Progenitor cell of endocrine pancreas (in vitro differentiated cells): ENCODE measurements around the gene ACTA1. TPM values are rescaled to one million over a fixed set of nuclear protein-coding genes. Genes with fewer than 3 reads are reported as not detected.
"Not testable (repeated sequence)": the region's sequence is repeated elsewhere in the genome, so short reads cannot be mapped to it uniquely, and the experiment has no call there.

Source experiments
- DNase-seq: peaks from one replicate; pipeline ENCODE4 v3.0.0; 2021; ENCODE audit warnings: low spot score; ENCODE audit not compliant: unreplicated experiment
- H3K27ac Mint-ChIP-seq: 2 replicates; pipeline ENCODE4 v1.8.0; 2021; ENCODE audit warnings: mild to moderate bottlenecking, moderate library complexity, mixed read lengths
- H3K27me3 Mint-ChIP-seq: 2 replicates; pipeline ENCODE4 v1.8.0; 2021; ENCODE audit warnings: mixed read lengths
- H3K36me3 Mint-ChIP-seq: 2 replicates; pipeline ENCODE4 v1.8.0; 2022; ENCODE audit warnings: mixed read lengths; ENCODE audit not compliant: insufficient read depth
- H3K4me1 Mint-ChIP-seq: 2 replicates; pipeline ENCODE4 v1.8.0; 2021; ENCODE audit warnings: low read depth, mixed read lengths
- H3K4me3 Mint-ChIP-seq: 2 replicates; pipeline ENCODE4 v1.8.0; 2021; ENCODE audit warnings: low read depth, mild to moderate bottlenecking, moderate library complexity, mixed read lengths
- H3K9me3 Mint-ChIP-seq: 2 replicates; pipeline ENCODE4 v1.8.0; 2021; ENCODE audit warnings: low read depth, mixed read lengths
- total RNA-seq: library from RNA; stranded (reverse); gene quantifications from 2 replicates; pipeline ENCODE4 v1.2.1, GENCODE V29; 2021
- TF ChIP-seq, protein P1 (sequence below): fragments of 200-600 bp; sonication (generic); IDR thresholded peaks from one replicate; pipeline ENCODE4 v1.5.0; 2021; ENCODE audit warnings: antibody characterized with exemption, mild to moderate bottlenecking; ENCODE audit not compliant: unreplicated experiment

ACTA1 gene
- total RNA-seq, 1 donor from 2014 or later: 1.8 TPM

DNA sequence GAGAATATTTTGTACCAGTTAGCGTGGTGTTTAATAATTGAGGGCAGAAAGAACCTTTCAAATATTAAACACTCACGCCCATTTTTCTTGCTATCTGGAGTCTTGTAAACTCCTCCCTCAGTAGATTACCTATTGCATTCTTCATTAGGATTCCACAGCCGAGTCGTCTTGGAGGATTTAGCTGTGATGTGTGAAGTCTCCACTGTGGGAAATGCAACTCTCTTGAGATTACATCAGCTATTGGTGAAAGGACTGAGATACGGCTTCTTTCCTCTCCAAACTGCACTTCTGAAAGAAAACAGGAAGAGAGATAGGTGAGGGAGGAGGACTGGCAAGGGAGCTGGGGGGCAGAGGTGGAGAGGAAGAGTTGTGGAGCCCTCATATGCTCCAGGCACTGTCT is 36.1 kb downstream of the ACTA1 start:
- H3K4me3 Mint-ChIP-seq: no peak overlapping the region
- no peak for DNase-seq
- H3K27ac Mint-ChIP-seq: no peak overlapping the region
- no peaks in the 10 kb centered on the region for H3K9me3 Mint-ChIP-seq
- no peaks in the 10 kb centered on the region for H3K36me3 Mint-ChIP-seq
- H3K4me1 Mint-ChIP-seq: no peaks in the 10 kb centered on the region
- H3K27me3 Mint-ChIP-seq: peaks cover 10% of the 10 kb centered on the region
- TF ChIP-seq, protein P1, sequence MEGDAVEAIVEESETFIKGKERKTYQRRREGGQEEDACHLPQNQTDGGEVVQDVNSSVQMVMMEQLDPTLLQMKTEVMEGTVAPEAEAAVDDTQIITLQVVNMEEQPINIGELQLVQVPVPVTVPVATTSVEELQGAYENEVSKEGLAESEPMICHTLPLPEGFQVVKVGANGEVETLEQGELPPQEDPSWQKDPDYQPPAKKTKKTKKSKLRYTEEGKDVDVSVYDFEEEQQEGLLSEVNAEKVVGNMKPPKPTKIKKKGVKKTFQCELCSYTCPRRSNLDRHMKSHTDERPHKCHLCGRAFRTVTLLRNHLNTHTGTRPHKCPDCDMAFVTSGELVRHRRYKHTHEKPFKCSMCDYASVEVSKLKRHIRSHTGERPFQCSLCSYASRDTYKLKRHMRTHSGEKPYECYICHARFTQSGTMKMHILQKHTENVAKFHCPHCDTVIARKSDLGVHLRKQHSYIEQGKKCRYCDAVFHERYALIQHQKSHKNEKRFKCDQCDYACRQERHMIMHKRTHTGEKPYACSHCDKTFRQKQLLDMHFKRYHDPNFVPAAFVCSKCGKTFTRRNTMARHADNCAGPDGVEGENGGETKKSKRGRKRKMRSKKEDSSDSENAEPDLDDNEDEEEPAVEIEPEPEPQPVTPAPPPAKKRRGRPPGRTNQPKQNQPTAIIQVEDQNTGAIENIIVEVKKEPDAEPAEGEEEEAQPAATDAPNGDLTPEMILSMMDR: no peak

DNA sequence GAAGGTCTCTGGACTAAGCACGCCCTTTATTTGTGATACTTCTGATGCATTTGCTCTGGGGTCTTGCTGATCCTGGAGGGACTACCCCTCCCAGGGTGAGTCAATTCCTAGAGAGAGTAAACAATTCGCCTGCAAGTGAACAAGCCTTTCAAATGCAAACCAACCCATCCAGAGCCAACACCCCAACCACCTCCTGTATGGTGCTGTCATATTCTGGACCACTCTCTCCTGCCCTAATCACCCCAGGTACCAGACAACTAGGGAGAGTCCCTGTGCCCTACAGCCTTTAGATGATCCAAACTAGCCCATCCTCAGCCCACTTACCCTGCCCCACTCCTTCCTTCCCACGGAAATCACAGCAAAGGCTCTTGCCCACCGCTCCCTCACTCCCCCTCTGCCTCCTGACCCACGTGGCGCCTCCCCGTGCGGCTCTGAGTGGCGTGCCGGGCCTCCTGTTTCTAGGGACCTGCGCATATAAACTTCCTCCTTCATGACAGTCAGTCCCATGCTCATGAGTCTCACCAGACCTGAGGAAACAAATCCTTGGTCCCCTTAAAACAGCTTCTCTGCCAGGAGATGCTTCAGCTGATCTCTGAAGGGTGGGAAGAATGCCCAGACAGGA is 37.2 kb downstream of the ACTA1 start:
- Mint-ChIP-seq H3K9me3 (no peaks in the 10 kb centered on the region), H3K4me3 (no peak overlapping the region), H3K36me3 (no peaks in the 10 kb centered on the region), H3K27ac (no peak overlapping the region), H3K27me3 (peaks cover 8% of the 10 kb centered on the region), H3K4me1 (no peaks in the 10 kb centered on the region)
- DNase-seq: no peak
- TF ChIP-seq, protein P1: no peak

DNA sequence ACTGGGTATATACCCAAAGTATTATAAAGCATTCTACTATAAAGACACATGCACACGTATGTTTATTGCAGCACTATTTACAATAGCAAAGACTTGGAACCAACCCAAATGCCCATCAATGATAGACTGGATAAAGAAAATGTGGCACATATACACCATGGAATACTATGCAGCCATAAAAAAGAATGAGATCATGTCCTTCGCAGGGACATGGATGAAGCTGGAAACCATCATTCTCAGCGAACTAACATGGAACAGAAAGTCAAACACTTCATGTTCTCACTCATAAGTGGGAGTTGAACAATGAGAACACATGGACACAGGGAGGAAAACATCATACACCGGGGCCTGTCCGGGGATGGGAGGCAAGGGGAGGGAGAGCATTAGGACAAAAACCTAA is 39.4 kb downstream of the ACTA1 start:
- not testable (repeated sequence) for H3K36me3 Mint-ChIP-seq, H3K27ac Mint-ChIP-seq, H3K4me3 Mint-ChIP-seq, DNase-seq, H3K27me3 Mint-ChIP-seq, H3K4me1 Mint-ChIP-seq, H3K9me3 Mint-ChIP-seq

DNA sequence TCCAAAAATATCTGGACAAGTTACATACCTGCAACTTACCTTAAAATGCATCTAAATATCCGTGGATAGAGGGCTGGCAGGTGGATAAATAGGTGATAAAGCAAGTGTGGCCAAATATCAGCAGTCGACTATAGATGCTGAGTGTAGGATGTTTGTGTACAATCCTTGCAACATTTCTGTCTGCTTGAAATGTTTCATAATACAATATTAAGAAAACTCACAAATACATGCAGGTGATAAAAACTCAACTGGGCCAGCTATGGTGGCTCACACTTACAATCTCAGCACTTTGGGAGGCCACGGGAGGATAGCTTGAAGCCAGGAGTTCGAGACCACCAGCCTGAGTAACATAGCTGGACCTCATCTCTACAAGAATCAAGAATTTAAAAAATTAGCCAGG is 41.0 kb downstream of the ACTA1 start:
- H3K4me1 Mint-ChIP-seq: no peaks in the 10 kb centered on the region
- no peak for DNase-seq
- TF ChIP-seq, protein P1: no peak
- H3K9me3 Mint-ChIP-seq: no peaks in the 10 kb centered on the region
- H3K27ac Mint-ChIP-seq: no peak overlapping the region
- peaks cover 5% of the 10 kb centered on the region for H3K27me3 Mint-ChIP-seq
- no peaks in the 10 kb centered on the region for H3K36me3 Mint-ChIP-seq
- no peak overlapping the region for H3K4me3 Mint-ChIP-seq

DNA sequence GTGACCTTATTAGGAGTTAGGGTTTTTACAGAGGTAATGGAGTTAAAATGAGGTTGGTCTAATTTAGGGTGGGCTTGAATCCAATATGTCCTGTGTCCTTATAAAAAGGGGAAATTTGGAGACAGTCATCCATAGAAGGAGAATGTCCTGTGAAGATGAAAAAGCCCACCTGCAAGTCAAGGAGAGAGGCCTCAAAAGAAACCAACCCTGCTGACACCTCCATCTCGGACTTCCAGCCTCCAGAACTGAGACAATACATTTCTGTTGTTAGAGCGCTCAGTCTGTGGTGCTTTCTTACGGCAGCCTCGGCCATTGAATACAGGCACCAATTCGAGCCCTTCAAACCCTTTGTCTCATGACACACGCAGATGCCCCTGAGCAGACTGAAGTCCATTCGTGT is 43.8 kb downstream of the ACTA1 start:
- Mint-ChIP-seq H3K36me3 (no peaks in the 10 kb centered on the region), H3K4me3 (no peak overlapping the region), H3K27ac (no peak overlapping the region), H3K9me3 (no peaks in the 10 kb centered on the region), H3K27me3 (peaks cover 2% of the 10 kb centered on the region), H3K4me1 (no peaks in the 10 kb centered on the region)
- TF ChIP-seq, protein P1: no peak
- DNase-seq: no peak

DNA sequence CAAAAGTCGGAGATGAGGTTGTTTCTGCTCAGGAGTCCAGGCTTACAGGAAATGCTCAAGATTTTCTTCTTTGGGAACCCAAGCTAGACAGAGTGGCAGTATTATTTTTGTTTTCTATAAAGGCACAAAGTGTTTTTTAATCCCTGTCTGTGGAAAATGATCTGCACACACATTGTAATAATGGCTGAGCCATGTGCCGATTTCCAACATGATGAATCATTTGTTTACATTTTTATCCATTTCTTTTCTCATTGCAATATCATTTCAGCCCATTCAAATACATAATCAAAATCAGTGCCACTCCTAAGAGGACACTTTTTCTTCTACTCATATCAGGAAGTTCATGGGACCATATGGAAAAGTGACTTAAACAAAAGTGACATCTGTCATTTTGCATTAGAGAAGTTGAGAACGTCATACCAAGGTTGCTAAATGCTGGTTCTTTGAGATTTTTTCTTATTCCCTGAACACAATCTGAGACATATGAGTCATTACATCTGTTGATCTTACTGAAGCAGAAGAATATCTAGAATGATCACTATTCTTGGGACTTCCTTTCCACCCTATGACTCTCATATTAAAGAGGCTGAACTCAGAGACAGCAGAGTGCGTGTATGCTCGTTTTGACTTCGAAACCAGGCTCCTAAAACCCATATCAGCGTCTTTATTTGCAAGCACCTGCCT is 44.9 kb downstream of the ACTA1 start:
- TF ChIP-seq, protein P1: no peak
- no peaks in the 10 kb centered on the region for H3K4me1 Mint-ChIP-seq
- no peaks in the 10 kb centered on the region for H3K36me3 Mint-ChIP-seq
- no peaks in the 10 kb centered on the region for H3K9me3 Mint-ChIP-seq
- no peak overlapping the region for H3K4me3 Mint-ChIP-seq
- no peak overlapping the region for H3K27ac Mint-ChIP-seq
- DNase-seq: no peak
- peaks cover 2% of the 10 kb centered on the region for H3K27me3 Mint-ChIP-seq
